Endodermal cell (in vitro differentiated cells): ENCODE results near the gene ARHGDIA. TPM values are rescaled to one million over a fixed set of nuclear protein-coding genes. Genes with fewer than 3 reads are reported as not detected.

Experiments
- DNase-seq: peaks from one replicate; pipeline ENCODE4 v3.0.0-alpha.2; 2017
- H3K27ac ChIP-seq: 2 replicates; pipeline ENCODE4 v1.5.1; 2013; ENCODE audit warnings: mild to moderate bottlenecking, low read depth, low read length, moderate library complexity
- H3K27me3 ChIP-seq: 2 replicates; pipeline ENCODE4 v1.6.1; 2013; ENCODE audit warnings: mild to moderate bottlenecking, low read length, moderate library complexity; ENCODE audit not compliant: insufficient read depth, control insufficient read depth, poor library complexity, severe bottlenecking
- H3K36me3 ChIP-seq: 2 replicates; pipeline ENCODE4 v1.7.0; 2013; ENCODE audit warnings: mild to moderate bottlenecking, low read length, moderate library complexity; ENCODE audit not compliant: control insufficient read depth, insufficient read depth
- H3K4me1 ChIP-seq: one replicate; pipeline ENCODE4 v1.7.0; 2013; ENCODE audit warnings: low read length; ENCODE audit not compliant: control insufficient read depth, insufficient read depth
- H3K4me3 ChIP-seq: 2 replicates; pipeline ENCODE4 v1.5.1; 2013; ENCODE audit warnings: mild to moderate bottlenecking, low read length, moderate library complexity
- H3K9ac ChIP-seq: 2 replicates; pipeline ENCODE4 v1.6.1; 2013; ENCODE audit warnings: mild to moderate bottlenecking, low read length, moderate library complexity; ENCODE audit not compliant: poor library complexity, severe bottlenecking; ENCODE audit errors: extremely low read depth
- H3K9me3 ChIP-seq: 2 replicates; pipeline ENCODE4 v1.6.1; 2013; ENCODE audit warnings: mild to moderate bottlenecking, low read length, moderate library complexity; ENCODE audit not compliant: control insufficient read depth
- H3K27ac Mint-ChIP-seq: 2 replicates; pipeline ENCODE4 v1.8.0; 2020; ENCODE audit warnings: mixed read lengths
- H3K27me3 Mint-ChIP-seq: 2 replicates; pipeline ENCODE4 v1.8.0; 2021; ENCODE audit warnings: mild to moderate bottlenecking, mixed read lengths; ENCODE audit not compliant: insufficient read depth
- H3K36me3 Mint-ChIP-seq: 2 replicates; pipeline ENCODE4 v1.8.0; 2020; ENCODE audit warnings: low read depth, mixed read lengths
- H3K4me1 Mint-ChIP-seq: 2 replicates; pipeline ENCODE4 v1.8.0; 2020; ENCODE audit warnings: mixed read lengths
- H3K4me3 Mint-ChIP-seq: 2 replicates; pipeline ENCODE4 v1.8.0; 2020; ENCODE audit warnings: mild to moderate bottlenecking, moderate library complexity, mixed read lengths
- H3K9me3 Mint-ChIP-seq: 2 replicates; pipeline ENCODE4 v1.8.0; 2020; ENCODE audit warnings: mild to moderate bottlenecking, mixed read lengths
- WGBS, 2 experiments: methylation state at CpG; one replicate each; pipeline versions ENCODE4 v1.1.5 to v1.1.7; 2013; ENCODE audit warnings: missing lambda C conversion rate in 2 of 2, mixed read lengths in 1 of 2; ENCODE audit not compliant: insufficient coverage in 1 of 2, insufficient read length in 1 of 2; 5-methylcytosine and 5-hydroxymethylcytosine counted together
- total RNA-seq, 2 donors: library from RNA; stranded (reverse); fragmentation: NEBNext Ultra II Directional in 1 of 2; extraction: Animal tissue kit (Norgen Biotek cat#: 25700) in 1 of 2; gene quantifications; 2 replicates in 1 of 2; 3 replicates in 1 of 2; pipeline ENCODE4 v1.2.1, GENCODE V29; 2021
- TF ChIP-seq, protein P1 (sequence below): fragments of 200-600 bp; sonication (generic); conservative IDR thresholded peaks from 2 replicates; pipeline ENCODE4 v1.5.0; 2021; ENCODE audit warnings: antibody characterized with exemption, mild to moderate bottlenecking

Gene ARHGDIA
- total RNA-seq, 2 donors from 2014 or later = 240 to 254 TPM

DNA sequence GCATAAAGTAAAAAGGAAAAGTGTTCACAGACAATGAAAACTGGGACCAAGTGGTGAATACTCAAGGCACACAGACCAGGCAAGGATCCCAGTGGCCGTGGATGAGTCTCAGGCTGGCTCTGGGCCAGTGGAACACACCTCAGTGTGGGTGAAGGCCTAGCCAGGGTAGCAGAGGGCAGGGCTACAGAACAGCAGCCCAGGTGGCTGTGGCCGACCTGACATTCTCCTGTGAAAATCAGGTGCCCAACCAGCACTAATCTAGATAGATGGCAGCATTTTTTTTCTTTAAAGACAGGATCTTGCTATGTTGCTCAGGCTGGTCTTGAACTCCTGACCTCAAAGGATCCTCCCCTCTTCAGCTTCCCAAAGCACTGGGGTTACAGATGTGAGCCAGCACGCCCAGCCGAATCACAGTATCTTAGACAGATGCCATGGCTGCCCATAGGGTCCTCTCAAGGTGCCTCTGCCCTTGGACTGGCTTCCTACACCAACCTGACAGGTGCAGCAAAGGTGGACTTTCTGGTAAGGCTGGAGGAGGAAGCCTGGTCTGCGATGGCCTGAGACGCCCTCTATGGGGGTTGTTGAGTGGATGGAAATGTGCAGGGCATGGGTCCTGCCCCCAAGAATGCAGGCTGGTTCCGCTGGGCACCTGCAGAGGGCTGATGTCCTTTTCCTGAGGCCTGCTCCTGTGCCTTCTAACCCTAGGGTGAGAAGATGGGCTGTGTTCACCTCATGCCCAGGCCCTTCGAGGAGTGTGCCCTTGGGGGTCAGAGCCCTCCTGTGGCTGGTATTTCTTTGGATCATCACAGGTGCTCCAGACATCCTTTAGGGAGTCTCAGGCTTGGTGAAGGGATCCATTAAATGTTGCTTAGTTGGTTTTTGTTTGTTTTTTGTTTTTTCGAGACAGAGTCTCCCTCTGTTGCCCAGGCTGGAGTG is 7.0 kb downstream of the ARHGDIA start:
- Mint-ChIP-seq H3K4me3 (no peak overlapping the region), H3K27me3 (no peaks in the 10 kb centered on the region), H3K9me3 (no peaks in the 10 kb centered on the region), H3K4me1 (peaks cover 9% of the 10 kb centered on the region), H3K27ac (no peak overlapping the region), H3K36me3 (peaks cover 28% of the 10 kb centered on the region)
- Histone ChIP-seq H3K36me3 (peaks cover 51% of the 10 kb centered on the region), H3K9me3 (no peaks in the 10 kb centered on the region), H3K4me1 (peaks cover under 1% of the 10 kb centered on the region), H3K4me3 (no peak overlapping the region), H3K9ac (no peak overlapping the region), H3K27me3 (no peaks in the 10 kb centered on the region), H3K27ac (no peak overlapping the region)
- TF ChIP-seq, protein P1, sequence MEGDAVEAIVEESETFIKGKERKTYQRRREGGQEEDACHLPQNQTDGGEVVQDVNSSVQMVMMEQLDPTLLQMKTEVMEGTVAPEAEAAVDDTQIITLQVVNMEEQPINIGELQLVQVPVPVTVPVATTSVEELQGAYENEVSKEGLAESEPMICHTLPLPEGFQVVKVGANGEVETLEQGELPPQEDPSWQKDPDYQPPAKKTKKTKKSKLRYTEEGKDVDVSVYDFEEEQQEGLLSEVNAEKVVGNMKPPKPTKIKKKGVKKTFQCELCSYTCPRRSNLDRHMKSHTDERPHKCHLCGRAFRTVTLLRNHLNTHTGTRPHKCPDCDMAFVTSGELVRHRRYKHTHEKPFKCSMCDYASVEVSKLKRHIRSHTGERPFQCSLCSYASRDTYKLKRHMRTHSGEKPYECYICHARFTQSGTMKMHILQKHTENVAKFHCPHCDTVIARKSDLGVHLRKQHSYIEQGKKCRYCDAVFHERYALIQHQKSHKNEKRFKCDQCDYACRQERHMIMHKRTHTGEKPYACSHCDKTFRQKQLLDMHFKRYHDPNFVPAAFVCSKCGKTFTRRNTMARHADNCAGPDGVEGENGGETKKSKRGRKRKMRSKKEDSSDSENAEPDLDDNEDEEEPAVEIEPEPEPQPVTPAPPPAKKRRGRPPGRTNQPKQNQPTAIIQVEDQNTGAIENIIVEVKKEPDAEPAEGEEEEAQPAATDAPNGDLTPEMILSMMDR = peak; percentile 53
- WGBS, 2 experiments = 90 to 94% methylated on average over 6 to 9 of the region's 9 CpGs
- DNase-seq = peak; percentile 83

DNA sequence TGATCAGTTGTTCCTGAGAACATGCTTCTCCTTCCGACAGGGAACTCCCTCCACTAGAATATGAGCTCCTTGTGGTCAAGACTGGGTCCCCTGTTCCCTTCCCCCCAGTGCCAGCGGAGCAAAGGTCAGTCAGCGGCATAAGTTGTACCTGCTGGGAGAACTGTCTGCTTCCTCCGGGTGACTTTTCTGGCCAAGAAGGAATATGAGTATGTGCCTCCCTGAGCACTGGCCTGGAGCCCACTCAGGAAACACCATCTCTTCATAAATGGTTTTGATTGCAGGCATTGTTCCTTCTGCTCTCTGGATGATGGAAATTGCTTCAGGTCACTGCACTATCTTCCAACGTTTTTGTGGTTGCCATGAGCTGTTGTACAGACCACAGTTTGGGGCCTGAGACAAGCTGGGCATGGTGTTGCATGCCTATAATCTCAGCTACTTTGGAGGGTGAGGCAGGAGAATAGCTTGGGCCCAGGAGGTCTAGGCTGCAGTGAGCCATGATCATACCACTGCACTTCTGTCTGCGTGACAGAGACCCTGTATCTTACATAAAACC is 7.9 kb downstream of the ARHGDIA start:
- H3K27me3 Mint-ChIP-seq = no peaks in the 10 kb centered on the region

DNA sequence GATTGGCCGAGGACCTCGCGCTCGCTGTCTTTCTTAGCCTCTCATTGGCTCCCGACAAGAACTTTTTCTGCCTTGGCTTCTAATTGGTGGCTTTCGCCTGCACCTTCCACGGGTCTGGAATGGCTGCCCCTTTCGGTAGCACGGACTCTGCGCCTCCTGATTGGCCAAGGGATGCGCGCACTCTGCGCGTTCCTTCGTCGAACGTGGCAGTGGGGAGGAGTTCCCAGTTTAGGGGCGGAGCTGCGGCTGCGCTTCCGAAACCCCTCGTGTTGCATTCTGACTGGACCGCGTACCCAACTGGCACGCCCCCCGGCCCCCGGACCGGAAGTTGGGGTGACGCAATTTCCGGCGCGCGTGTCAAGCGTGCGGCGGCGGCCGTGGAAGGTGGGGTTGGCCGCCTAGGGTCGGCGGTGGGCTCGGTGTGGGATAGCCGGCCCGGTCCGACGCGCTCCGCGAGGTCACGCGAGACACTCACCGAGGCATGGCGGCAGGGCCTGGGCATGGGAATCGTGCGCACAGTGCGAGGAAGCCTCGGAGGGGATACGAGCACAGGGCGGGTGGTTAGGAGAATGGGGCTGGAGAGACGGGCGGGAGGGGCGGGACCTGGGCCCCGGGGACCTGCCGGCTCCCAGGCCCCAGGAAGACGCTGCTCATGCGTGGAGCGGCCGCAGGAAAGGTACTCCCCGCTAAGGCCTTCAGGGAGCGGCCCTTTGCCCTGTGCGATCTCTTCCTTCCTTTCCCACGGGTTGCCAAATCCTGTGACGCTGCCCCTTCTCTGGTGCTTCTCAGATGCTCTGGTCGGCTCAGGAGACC is 10.2 kb downstream of the ARHGDIA start:
- Histone ChIP-seq H3K4me1 (peaks cover 8% of the 10 kb centered on the region), H3K27me3 (no peaks in the 10 kb centered on the region), H3K36me3 (peaks cover 65% of the 10 kb centered on the region), H3K27ac (peak overlapping the region; percentile 69), H3K4me3 (peak overlapping the region; percentile 91), H3K9ac (peak overlapping the region; percentile 95), H3K9me3 (no peaks in the 10 kb centered on the region)
- Mint-ChIP-seq H3K4me3 (peak overlapping the region; percentile 77), H3K36me3 (peaks cover 48% of the 10 kb centered on the region), H3K9me3 (no peaks in the 10 kb centered on the region), H3K27me3 (no peaks in the 10 kb centered on the region), H3K4me1 (peaks cover 9% of the 10 kb centered on the region), H3K27ac (peak overlapping the region; percentile 97)
- TF ChIP-seq, protein P1 = no peak
- WGBS, 2 experiments = 0% methylated on average over 40 to 74 of the region's 74 CpGs
- peak; percentile 100 for DNase-seq

More for the DNA sequence above, 7.9 kb downstream of the ARHGDIA start:
- WGBS, 2 experiments = 89 to 95% methylated on average over 3 to 6 of the region's 6 CpGs
- DNase-seq = no peak
- Mint-ChIP-seq H3K4me1 (peaks cover 9% of the 10 kb centered on the region), H3K27ac (peak overlapping the region; percentile 56), H3K9me3 (no peaks in the 10 kb centered on the region), H3K36me3 (peaks cover 36% of the 10 kb centered on the region), H3K4me3 (peak overlapping the region; percentile 39)
- peaks cover 54% of the 10 kb centered on the region for H3K36me3 ChIP-seq
- H3K9me3 ChIP-seq = no peaks in the 10 kb centered on the region
- H3K27ac ChIP-seq = no peak overlapping the region
- H3K9ac ChIP-seq = no peak overlapping the region
- no peaks in the 10 kb centered on the region for H3K27me3 ChIP-seq
- peak overlapping the region; percentile 32 for H3K4me3 ChIP-seq
- TF ChIP-seq, protein P1 = no peak
- peaks cover 8% of the 10 kb centered on the region for H3K4me1 ChIP-seq
